ENCODE data around the gene ARL15.

DNA sequence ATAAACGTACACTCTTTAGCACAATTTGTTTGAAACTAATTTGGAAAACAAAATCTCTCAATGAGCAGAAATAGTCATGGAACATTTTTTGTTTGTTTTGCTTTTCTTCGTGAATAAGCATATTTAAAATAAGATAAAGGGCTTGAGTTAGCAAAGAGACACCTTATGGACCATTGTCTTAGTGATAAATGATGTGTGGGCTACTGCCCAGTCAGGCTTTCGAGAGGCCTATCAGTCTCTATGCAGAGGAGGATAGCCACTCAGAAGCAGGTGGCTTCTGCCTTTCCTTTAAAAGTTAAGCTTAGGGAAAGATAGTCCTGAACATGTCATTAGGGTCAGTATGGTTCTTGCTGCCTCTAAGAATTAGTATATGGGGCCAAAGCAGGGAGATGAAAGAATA is 2.1 kb upstream of the ARL15 start:
- no peak for TF ChIP-seq POLR2AphosphoS5 (IDR thresholded peaks at IDR 0.05; ENCODE audit: low read depth, low read length)
- no peak for TF ChIP-seq TAF1 (IDR thresholded peaks at IDR 0.05; ENCODE audit: low read depth, low read length)
- no peak for TF ChIP-seq POLR2A (IDR thresholded peaks at IDR 0.05; ENCODE audit: low read depth, low read length)

Measured in GM12891 (cell line).